Ectodermal cell (in vitro differentiated cells): Measurements from ENCODE around the gene KLHL25.
"Not testable (repeated sequence)": the region's sequence is repeated elsewhere in the genome, so short reads cannot be mapped to it uniquely, and the experiment has no call there.

ENCODE experiments used
- H3K27ac ChIP-seq: 2 replicates; pipeline ENCODE4 v1.7.0; 2013; ENCODE audit warnings: mild to moderate bottlenecking, low read depth, low read length; ENCODE audit not compliant: insufficient read depth, poor library complexity, severe bottlenecking
- H3K27me3 ChIP-seq: 2 replicates; pipeline ENCODE4 v1.7.0; 2013; ENCODE audit warnings: mild to moderate bottlenecking, low read length; ENCODE audit not compliant: insufficient read depth, control insufficient read depth, poor library complexity, severe bottlenecking
- H3K36me3 ChIP-seq: one replicate; pipeline ENCODE4 v1.7.0; 2013; ENCODE audit warnings: low read length; ENCODE audit not compliant: control insufficient read depth, insufficient read depth
- H3K4me1 ChIP-seq: one replicate; pipeline ENCODE4 v1.7.0; 2013; ENCODE audit warnings: low read length; ENCODE audit not compliant: control insufficient read depth, insufficient read depth
- H3K4me3 ChIP-seq: 2 replicates; pipeline ENCODE4 v1.7.0; 2013; ENCODE audit warnings: low read depth, low read length, control low read depth; ENCODE audit not compliant: insufficient read depth
- H3K9me3 ChIP-seq: 2 replicates; pipeline ENCODE4 v1.7.0; 2013; ENCODE audit warnings: mild to moderate bottlenecking, low read length, moderate library complexity; ENCODE audit not compliant: control insufficient read depth
- WGBS, 2 experiments: methylation state at CpG; one replicate each; pipeline ENCODE4 v1.1.7; 2013; ENCODE audit warnings: missing lambda C conversion rate in 2 of 2; 5-methylcytosine and 5-hydroxymethylcytosine counted together

Gene KLHL25

DNA sequence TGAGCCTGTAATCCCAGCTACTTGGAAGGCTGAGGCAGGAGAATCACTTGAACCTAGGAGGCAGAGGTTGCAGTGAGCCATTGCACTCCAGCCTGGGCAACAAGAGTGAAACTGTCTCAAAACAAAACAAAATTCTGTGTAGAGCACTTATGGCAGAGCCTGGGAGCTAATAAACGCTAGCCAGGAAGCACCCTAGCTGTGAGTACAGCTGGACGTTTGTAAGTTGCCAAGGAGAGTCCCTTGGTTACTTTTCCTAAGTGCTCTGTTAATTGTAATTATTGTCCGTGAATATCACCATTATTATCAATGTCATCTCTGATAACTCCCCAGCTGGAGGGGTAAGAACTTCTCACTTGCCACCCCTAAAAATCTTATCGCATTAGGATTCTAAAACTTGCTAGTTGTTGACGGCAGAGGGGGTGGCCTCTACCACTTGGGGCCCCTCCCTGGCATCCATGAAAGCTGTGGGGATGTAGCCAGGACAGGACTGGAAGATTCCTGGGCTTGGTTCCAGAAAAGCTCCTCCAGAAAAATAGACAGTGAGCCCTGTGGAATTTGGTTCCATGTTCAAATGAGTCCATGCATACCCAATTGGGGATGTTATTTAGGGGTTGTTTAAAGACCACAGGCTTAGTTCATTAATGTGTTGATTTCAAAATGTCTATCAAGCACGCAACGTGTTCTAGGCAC, 9.9 kb upstream of the KLHL25 start:
- Histone ChIP-seq H3K36me3 (no peaks in the 10 kb centered on the region), H3K4me1 (no peaks in the 10 kb centered on the region), H3K9me3 (no peaks in the 10 kb centered on the region), H3K4me3 (no peak overlapping the region), H3K27me3 (no peaks in the 10 kb centered on the region), H3K27ac (no peak overlapping the region)
- 76 to 78% methylated on average over 6 to 7 of the region's 7 CpGs for WGBS, 2 experiments

DNA sequence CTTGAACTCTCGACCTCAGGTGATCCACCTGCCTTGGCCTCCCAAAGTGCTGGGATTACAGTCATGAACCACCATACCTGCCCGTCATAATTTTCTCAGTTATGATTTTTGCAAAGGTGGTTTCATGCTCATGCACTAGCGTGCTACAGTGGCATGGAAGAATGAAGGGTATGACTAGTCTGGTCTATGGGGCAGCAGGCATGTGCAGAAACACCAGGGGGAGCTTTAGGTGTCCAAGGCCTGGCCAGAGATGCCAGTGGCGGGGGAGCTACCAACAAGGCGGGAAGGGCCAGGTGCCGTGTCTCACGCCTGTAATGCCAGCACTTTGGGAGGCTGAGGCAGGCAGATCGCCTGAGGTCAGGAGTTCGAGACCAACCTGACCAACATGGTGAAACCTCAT, 7.9 kb upstream of the KLHL25 start:
- H3K4me3 ChIP-seq, H3K36me3 ChIP-seq, H3K9me3 ChIP-seq, H3K4me1 ChIP-seq, H3K27ac ChIP-seq, H3K27me3 ChIP-seq: not testable (repeated sequence)
- WGBS, 2 experiments: 84 to 88% methylated on average over 9 of the region's 9 CpGs

DNA sequence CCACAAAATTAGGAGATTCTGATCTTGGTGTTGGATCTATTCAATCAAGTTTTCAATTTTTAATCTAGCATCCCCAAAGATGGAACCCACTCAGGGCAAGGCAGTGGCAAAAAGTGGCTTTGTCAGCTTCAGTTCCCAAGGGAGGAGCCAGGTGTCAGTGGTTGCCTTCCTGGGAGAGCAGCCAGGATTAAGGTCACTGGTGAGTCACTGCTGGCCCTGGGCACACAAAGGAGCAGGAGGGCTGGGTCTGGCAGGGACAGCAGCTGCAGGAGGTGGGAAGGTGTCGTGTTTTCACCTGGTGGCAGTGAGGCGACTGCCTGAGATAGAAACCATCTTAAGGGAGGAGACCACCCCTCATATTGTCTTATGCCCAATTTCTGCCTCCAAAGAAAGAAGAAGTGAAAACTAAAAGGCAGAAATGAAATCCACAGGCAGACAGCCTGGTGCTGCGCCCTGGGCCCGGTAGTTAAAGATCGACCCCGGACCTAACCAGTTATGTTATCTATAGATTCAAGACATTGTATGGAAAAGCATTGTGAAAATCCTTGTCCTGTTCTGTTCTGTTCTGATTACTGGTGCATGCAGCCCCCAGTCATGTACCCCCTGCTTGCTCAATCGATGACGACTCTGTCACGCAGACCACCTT, 5.9 kb upstream of the KLHL25 start:
- Histone ChIP-seq H3K9me3 (no peaks in the 10 kb centered on the region), H3K27me3 (peaks cover 3% of the 10 kb centered on the region), H3K27ac (no peak overlapping the region), H3K4me3 (no peak overlapping the region), H3K4me1 (no peaks in the 10 kb centered on the region), H3K36me3 (no peaks in the 10 kb centered on the region)
- WGBS, 2 experiments: 95% methylated on average over 9 of the region's 9 CpGs

DNA sequence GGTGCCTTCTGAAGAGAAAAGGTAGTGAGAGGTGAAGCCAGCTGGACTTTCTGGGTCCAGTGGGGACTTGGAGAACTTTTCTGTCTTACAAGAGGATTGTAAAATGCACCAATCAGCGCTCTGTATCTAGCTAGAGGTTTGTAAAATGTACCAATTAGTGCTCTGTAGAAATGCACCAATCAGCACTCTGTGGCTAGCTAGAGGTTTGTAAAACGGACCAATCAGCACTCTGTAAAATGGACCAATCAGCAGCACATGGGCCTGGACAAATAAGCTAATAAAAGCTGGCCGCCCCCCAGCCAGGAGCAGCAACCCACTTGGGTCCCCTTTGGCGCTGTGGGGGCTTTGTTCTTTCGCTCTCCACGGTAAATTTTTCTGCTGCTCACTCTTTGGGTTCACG, 1.6 kb upstream of the KLHL25 start:
- H3K27ac ChIP-seq, H3K4me3 ChIP-seq, H3K9me3 ChIP-seq, H3K27me3 ChIP-seq, H3K36me3 ChIP-seq: not testable (repeated sequence)
- WGBS, 2 experiments: 95% methylated on average over 7 of the region's 7 CpGs
- H3K4me1 ChIP-seq: peaks cover 10% of the 10 kb centered on the region

DNA sequence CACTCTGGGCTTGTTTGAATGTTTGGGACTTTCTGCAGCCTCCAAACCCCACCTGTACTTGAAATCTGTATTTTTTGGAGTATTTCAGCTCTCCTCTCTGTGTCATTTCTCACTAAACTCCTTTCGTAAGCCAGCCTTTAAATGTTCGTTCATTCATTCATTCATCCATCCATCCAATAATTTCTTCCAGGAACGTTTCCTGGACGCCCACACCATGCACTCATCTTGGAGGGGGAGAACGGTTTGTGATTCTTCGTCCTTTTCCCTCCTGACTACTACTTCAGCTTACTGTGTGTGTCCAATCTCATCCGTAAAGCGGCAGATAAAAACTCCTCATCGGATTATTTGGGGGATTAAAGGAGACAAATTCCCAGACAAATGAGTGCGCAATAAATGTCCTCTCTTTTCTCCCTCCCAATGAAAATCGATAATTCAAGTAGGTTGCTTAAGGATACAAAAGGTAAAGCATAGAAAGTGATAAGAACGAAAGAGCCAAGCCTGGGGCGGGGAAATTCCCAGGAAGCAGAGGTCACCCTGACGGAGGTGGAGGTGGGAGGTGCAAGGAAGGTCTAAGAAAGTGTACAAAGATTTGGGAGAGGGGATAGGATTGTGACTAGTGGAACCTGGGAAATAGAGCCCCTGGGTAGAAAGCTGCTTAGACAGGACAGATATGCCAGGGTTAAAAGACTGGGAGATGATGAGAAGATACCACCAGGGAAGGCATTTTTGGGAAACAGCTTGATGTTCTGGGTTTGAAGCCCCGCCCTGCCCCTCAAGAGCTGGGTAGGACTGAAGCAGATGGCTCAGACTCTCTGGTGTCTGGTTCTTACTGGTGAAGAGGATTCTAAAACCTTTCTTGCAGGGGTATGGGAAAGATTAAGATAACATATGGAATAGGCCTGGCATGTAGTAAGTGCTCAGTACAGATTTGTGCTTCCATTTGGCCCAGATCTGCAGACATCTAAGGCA, 896 bp upstream of the KLHL25 start:
- H3K9me3 ChIP-seq: no peaks in the 10 kb centered on the region
- 84 to 86% methylated on average over 14 to 15 of the region's 15 CpGs for WGBS, 2 experiments
- H3K27ac ChIP-seq: no peak overlapping the region
- H3K27me3 ChIP-seq: peaks cover 7% of the 10 kb centered on the region
- peaks cover 10% of the 10 kb centered on the region for H3K4me1 ChIP-seq
- H3K36me3 ChIP-seq: no peaks in the 10 kb centered on the region
- peak overlapping the region; percentile 7 for H3K4me3 ChIP-seq

DNA sequence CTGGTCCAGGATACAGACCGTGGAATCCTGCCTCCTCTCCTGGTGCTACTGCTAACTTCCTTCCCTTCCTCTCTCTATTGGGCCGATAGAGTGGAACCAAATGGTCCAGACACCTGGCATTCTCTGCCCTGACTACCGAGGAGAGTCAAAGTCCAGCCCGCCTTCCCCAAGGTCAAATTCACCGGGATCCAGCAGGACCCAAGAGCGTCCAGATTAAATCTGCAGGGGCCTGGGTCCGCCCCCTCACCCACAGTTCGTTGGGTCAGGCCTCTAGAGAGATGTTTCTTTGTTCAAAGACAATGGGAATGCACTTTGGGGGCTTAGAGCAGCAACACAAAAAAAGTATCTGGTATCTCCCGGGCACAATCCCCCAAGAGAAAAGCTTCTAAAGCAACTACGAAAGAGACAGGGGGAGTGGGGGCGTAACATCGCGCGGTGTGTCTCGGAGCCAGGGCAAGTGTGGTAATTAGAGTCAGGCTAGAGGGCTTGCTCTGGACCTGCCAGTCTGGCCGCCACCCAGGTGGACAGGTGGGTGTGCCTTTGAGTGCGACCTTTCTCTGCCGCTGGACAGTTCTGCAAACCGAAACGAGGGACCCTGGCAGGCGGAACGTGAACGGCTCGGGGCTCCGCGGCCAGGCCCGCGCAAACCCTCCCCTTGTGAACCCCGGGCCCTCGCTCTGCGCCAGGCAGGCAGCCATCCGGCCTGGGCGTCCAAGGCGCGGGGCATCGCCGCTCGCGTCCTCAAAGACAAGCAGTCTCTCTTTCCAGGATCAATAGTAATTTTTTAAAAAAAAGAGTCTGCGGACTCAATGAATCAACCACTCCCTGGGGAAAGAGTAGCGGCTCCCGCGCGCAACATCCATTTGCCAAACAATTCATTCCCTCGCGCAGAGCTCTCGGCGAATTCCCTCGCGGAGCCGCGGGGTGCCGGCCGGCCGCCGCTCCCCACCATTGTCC, 806 bp downstream of the KLHL25 start:
- peaks cover 7% of the 10 kb centered on the region for H3K27me3 ChIP-seq
- no peaks in the 10 kb centered on the region for H3K9me3 ChIP-seq
- H3K4me3 ChIP-seq: peak overlapping the region; percentile 80
- 1% methylated on average over 56 of the region's 56 CpGs for WGBS, 2 experiments
- H3K27ac ChIP-seq: peak overlapping the region; percentile 85
- peaks cover 15% of the 10 kb centered on the region for H3K4me1 ChIP-seq
- H3K36me3 ChIP-seq: no peaks in the 10 kb centered on the region

DNA sequence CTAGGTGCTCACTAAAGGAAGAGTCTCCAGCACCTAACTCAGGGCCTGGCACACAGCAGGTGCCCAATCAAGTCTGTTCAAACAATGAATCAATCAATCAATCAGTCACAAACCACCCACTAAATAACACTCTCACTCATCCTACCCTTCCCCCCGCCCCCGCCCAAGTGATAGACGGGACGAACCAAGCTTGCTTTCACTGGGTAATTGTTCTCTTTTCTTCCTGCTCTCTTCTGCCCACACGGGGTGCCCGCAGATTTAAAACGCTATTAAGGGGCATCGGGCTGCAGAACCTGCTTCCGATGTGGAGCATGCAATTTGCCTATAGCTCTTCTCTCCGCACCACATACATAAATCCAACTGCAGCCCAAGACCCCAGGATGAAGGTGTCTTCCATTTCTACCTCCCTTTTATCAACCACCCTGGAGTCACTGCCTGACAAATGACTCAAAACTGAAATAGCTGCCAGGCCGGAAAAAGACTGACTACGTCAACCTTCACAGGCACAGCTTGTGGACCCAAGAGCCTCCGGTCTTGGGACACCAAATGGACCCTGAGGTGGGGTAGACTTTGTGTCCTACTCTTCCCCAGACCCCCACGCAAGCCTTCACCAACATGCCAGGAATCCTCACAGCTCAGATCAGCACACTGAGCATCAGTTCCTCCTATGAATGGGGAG, 1.7 kb downstream of the KLHL25 start:
- peak overlapping the region; percentile 80 for H3K4me3 ChIP-seq
- H3K36me3 ChIP-seq: no peaks in the 10 kb centered on the region
- H3K27ac ChIP-seq: no peak overlapping the region
- H3K27me3 ChIP-seq: peaks cover 7% of the 10 kb centered on the region
- WGBS, 2 experiments: 53 to 54% methylated on average over 14 of the region's 14 CpGs
- peaks cover 15% of the 10 kb centered on the region for H3K4me1 ChIP-seq
- no peaks in the 10 kb centered on the region for H3K9me3 ChIP-seq

DNA sequence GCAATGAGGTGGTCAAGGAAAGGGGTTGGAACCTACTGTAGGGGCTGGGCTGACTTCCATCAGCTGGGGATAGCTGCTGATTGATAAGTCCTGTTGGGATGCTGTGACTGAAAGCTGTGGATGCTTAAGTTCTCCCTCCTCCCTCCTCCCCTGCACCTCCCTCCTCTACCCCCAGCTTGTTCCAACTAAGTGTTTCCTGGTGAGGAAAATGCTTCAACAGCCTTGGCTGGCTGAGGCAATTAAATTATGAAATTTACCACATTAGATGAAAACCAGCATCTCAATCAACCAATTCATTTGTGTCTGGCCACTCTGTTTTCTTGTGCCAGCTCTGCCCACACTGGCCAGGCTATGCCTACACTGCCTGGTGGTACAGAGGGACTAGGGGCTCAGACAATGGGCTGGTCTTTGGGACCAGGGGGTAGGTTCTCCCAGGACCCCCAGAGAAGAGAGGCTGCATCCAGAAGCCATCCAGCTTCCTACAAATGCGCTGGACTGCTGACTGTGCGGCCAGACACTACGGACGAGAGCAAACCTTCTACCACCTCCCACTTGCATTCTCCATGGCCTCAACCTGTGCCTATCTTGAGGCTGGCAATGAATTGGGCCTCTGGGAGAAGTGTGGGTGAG, 2.5 kb downstream of the KLHL25 start:
- Histone ChIP-seq H3K36me3 (no peaks in the 10 kb centered on the region), H3K4me1 (peaks cover 15% of the 10 kb centered on the region), H3K27ac (no peak overlapping the region), H3K9me3 (no peaks in the 10 kb centered on the region), H3K27me3 (peaks cover 7% of the 10 kb centered on the region), H3K4me3 (no peak overlapping the region)
- WGBS, 2 experiments: 83 to 92% methylated on average over 4 of the region's 4 CpGs

DNA sequence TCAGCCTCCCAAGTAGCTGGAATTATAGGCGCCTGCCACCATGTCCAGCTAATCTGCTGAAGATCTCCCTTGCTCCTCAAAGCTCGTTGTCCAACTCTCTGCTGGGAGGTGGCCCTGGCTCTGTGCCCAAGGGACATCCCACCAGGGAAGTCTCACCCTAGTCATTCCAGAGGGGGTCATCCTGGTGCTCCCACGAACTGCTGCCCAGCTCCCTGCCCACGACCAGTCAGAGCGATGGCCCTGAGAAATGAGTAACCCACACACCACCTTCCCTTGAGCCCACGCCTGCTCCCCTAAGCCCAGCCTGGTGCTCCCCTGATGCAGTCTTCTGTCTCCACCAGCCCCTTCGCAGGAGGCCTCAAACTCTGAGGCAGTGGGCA, 5.2 kb downstream of the KLHL25 start:
- Histone ChIP-seq H3K27ac (no peak overlapping the region), H3K27me3 (no peaks in the 10 kb centered on the region), H3K36me3 (no peaks in the 10 kb centered on the region), H3K4me1 (peaks cover 25% of the 10 kb centered on the region), H3K9me3 (no peaks in the 10 kb centered on the region), H3K4me3 (no peak overlapping the region)
- WGBS, 2 experiments: 93% methylated on average over 7 of the region's 7 CpGs
